AG04449 (cell line): ENCODE results near the gene IFT74.

Experiments used
- CTCF ChIA-PET: fragments of 350-600 bp; formaldehyde crosslinking; extraction: SDS; loops from one replicate; lab custom pipeline; 2021; ENCODE audit warnings: antibody characterized with exemption; lab: Yijun Ruan, JAX
- POLR2A ChIA-PET: fragments of 400-600, 350-600 bp; formaldehyde crosslinking; extraction: SDS; loops from one replicate; lab custom pipeline; 2020; ENCODE audit warnings: antibody characterized with exemption, inconsistent platforms; lab: Yijun Ruan, JAX
- DNase-seq: peaks from one replicate; pipeline ENCODE4 v3.0.0-alpha.2; 2010; ENCODE audit warnings: low read depth, low spot score
- H3K4me3 ChIP-seq: 2 replicates; pipeline ENCODE4 v1.5.1; 2011; ENCODE audit warnings: low read depth, mild to moderate bottlenecking, control low read depth, low read length
- TF ChIP-seq, protein P1 (sequence below): IDR thresholded peaks from one replicate; pipeline ENCODE4 v1.5.1; 2011; ENCODE audit warnings: mild to moderate bottlenecking, moderate library complexity, low read length, control low read depth, inconsistent platforms; ENCODE audit not compliant: insufficient read depth; ENCODE audit errors: missing control alignments

The IFT74 gene

DNA sequence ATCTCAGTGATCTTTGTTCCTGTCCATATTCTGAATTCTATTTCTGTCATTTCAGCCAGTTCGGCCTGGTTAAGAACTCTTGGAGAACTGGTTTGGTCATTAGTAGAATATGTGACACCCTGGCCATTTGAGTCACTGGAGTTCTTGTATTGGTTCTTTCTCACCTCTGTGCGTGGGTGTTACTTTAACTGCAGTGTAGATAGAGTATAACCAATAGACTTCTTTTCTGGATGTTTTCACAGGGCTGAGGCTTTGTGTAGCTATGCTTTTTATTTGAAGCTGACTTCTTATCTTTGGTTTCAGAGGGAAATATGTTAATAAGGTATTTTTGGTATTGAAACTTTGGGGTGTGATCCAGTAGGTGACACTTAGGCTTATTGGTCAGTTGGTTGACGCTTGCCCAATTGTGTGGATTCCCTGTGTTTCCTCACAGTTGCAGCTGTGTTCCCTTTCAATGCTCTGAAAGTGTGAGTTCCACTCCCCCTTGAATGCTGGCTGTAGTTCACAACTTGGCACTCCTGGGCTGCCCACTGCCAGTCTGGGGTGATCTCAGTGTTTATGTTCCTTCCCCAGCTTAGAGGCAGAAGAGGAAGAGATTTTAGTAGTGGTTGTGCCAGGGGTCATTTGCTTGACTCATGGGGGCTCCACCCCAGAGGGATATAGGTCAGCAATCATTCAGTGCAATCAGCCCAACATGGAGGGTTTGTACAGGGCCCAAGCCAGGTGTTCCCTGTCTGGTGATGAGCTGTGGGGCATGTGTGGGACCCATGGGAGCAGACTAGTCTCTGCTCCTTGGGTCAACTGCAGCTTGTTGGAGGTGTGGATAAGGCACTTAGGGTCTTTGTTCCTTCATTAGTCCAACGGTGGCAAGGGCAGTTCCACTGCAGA is 117.9 kb downstream of the IFT74 start:
- no peak for DNase-seq
- CTCF ChIA-PET = interaction anchor here (0.9 kb wide), 1 partner anchor 10 kb away, joined by 3 read pairs; no protein-coding TSS in a partner anchor
- POLR2A ChIA-PET = no interaction called here
- H3K4me3 ChIP-seq = no peak overlapping the region
- TF ChIP-seq, protein P1, sequence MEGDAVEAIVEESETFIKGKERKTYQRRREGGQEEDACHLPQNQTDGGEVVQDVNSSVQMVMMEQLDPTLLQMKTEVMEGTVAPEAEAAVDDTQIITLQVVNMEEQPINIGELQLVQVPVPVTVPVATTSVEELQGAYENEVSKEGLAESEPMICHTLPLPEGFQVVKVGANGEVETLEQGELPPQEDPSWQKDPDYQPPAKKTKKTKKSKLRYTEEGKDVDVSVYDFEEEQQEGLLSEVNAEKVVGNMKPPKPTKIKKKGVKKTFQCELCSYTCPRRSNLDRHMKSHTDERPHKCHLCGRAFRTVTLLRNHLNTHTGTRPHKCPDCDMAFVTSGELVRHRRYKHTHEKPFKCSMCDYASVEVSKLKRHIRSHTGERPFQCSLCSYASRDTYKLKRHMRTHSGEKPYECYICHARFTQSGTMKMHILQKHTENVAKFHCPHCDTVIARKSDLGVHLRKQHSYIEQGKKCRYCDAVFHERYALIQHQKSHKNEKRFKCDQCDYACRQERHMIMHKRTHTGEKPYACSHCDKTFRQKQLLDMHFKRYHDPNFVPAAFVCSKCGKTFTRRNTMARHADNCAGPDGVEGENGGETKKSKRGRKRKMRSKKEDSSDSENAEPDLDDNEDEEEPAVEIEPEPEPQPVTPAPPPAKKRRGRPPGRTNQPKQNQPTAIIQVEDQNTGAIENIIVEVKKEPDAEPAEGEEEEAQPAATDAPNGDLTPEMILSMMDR = no peak

DNA sequence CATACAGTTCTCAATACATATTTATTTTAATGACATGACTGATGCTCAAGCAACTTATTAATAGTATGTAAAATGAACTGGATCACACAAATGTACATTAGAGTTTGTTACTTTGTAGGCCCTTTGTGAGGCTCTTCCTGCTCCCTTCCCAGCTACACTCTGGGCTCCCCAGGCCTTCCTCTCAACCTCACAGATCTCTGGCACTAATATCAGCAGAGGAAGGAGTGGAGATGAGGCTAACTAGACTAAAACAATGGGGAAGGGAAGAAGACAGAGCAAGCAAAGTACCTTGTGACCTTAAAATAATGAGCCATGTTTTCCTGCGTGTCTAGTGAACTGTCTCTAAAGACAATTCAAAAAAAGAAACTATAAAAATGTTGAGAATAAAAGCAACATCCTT is 122.5 kb downstream of the IFT74 start:
- ChIA-PET CTCF (interaction anchor here (1.5 kb wide), 1 partner anchor 11 kb away, joined by 4 read pairs; no protein-coding TSS in a partner anchor), POLR2A (no interaction called here)
- TF ChIP-seq, protein P1 = no peak
- DNase-seq = no peak
- no peak overlapping the region for H3K4me3 ChIP-seq

DNA sequence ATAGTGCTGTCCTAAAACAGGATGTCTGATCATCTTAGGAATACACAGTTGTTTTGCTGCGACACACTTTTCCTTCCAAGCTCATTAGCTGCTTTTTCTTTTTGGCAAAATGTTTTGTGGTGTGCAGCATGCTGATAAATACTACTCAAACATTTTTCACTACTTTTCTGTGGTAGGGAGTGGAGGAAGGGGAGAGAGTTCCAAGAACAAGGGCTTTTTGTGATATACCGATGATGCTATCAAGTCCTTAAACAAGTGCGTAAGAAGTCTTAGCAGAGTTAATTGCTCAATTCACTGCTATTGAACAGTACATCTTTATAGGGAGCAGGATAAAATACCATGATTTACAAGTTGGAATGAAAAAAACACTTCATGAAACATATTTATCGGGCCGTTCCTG is 129.2 kb downstream of the IFT74 start:
- ChIA-PET CTCF (interaction anchor here (1.1 kb wide), 1 partner anchor 246 kb away, joined by 3 read pairs; no protein-coding TSS in a partner anchor), POLR2A (no interaction called here)
- TF ChIP-seq, protein P1 = no peak
- H3K4me3 ChIP-seq = no peak overlapping the region
- DNase-seq = no peak

DNA sequence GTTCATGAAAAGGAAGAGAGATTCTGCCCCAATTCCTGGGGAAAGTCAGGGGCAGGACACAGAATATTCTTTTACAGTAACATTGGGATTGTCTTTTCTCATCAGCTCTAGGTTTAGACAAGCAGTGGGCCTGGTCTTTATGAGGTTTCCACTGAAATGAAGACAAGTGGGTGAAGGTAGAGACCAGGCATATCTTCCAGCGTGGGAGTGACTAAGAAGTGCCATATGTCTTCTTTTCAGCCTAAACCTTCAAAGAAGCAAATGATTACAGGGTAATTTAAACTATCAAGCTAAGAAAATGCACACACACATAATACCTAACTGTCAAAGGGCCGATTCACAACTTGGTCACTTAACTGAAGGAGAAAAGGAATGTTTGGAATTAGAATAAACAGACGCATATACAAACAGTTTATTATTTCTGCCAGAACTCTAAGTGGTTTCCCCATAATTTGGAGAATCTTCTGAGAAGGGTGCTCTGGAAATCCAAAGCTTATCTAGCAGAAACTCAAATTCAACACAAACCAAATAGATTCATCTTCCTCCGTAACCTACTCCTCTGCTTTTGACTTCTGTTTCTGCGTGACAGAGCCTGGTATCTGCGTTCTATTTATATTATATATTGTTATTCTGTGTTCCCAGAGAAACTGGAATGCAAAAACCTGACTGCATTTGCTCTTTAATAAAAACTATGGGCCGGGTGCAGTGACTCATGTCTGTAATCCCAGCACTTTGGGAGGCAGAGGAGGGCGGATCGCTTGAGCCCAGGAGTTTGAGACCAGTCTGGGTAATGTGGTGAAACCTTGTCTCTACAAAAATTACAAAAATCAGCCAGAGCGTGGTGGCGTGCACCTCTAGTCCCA is 130.8 kb downstream of the IFT74 start:
- POLR2A ChIA-PET = interaction anchor here (0.6 to 1.4 kb wide), 2 partner anchors 38 to 131 kb away, joined by 3 read pairs; no protein-coding TSS in a partner anchor
- no peak overlapping the region for H3K4me3 ChIP-seq
- CTCF ChIA-PET = no interaction called here
- peak; percentile 44 for DNase-seq
- TF ChIP-seq, protein P1 = no peak

DNA sequence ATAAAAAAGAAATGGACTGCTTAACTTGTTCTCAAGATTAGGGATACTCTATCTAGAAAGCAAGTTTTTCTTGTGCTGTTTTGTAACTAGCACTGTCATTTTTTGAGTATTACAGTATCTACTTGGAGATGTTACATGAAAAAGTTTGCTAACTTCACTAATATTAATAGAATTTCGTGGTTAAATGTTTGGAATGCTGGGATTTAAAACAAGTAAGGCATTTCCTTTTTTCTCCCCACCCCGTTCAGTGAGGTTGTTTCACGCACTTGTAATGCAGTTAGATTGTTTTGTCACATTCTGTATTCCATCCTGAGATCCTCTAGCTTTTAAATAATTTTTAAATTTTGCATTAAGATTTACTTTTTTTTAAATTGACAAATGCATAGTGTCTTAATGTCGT is 132.8 kb downstream of the IFT74 start:
- TF ChIP-seq, protein P1 = no peak
- no peak overlapping the region for H3K4me3 ChIP-seq
- POLR2A ChIA-PET = no interaction called here
- CTCF ChIA-PET = interaction anchor here (1.4 kb wide), 1 partner anchor 9 kb away, joined by 4 read pairs; no protein-coding TSS in a partner anchor
- peak; percentile 69 for DNase-seq
